HUES6 (cell line): Measurements from ENCODE around the gene TYW1.
"Not testable (repeated sequence)": the region's sequence is repeated elsewhere in the genome, so short reads cannot be mapped to it uniquely, and the experiment has no call there.

Experiments used
- H3K27ac ChIP-seq: 2 replicates; pipeline ENCODE4 v1.7.0; 2013; ENCODE audit warnings: low read depth, mild to moderate bottlenecking, low read length, inconsistent platforms
- H3K27me3 ChIP-seq: 2 replicates; pipeline ENCODE4 v1.6.1; 2013; ENCODE audit warnings: low read length; ENCODE audit not compliant: control insufficient read depth, insufficient read depth
- H3K36me3 ChIP-seq: 2 replicates; pipeline ENCODE4 v1.6.1; 2013; ENCODE audit warnings: low read length; ENCODE audit not compliant: control insufficient read depth, insufficient read depth
- H3K4me1 ChIP-seq: 2 replicates; pipeline ENCODE4 v1.6.1; 2013; ENCODE audit warnings: low read length; ENCODE audit not compliant: control insufficient read depth, insufficient read depth
- H3K4me3 ChIP-seq: 2 replicates; pipeline ENCODE4 v1.5.1; 2013; ENCODE audit warnings: low read depth, low read length
- H3K9ac ChIP-seq: one replicate; pipeline ENCODE4 v1.6.1; 2013; ENCODE audit warnings: mild to moderate bottlenecking, low read length
- H3K9me3 ChIP-seq: 2 replicates; pipeline ENCODE4 v1.6.1; 2013; ENCODE audit warnings: low read depth, low read length; ENCODE audit not compliant: control insufficient read depth, insufficient read depth

Gene TYW1

DNA sequence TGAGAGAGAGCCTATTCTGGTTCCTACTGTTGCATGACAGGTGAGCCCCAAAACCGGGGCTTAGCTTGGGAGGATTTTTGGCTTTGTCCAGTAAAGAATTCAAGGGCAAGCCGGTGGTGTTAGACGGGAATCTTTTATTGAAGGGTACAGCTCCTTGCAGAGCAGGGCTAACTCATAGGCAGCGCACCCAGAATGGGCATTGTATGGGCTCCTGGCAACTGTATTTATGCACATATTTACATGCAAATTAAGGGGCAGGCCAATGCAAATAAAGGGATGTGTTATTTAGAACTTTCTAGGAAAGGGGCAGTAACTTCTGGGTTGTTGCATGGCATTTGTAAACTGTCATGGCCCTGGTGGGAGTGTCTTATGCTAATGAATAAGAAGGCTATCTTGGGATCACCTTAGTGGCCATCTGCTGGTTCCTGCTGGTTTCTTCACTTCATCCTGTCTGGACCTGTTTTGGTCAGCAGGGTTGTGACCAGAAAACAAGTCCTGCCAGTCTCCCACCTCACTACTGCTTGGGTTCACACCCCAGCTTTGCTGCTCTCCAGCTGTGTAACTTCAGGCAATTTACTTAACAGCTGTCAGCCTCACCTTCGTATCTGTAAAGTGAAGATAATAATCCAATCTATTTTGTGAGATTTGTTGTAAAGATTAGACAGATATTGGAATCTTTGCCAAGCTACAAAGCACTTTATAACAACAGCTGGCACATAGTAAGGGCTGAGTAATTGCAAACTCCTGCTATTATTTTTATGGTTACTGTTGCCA is 182.5 kb downstream of the TYW1 start:
- H3K27me3 ChIP-seq, H3K27ac ChIP-seq, H3K9ac ChIP-seq, H3K4me3 ChIP-seq, H3K9me3 ChIP-seq, H3K36me3 ChIP-seq, H3K4me1 ChIP-seq: not testable (repeated sequence)

DNA sequence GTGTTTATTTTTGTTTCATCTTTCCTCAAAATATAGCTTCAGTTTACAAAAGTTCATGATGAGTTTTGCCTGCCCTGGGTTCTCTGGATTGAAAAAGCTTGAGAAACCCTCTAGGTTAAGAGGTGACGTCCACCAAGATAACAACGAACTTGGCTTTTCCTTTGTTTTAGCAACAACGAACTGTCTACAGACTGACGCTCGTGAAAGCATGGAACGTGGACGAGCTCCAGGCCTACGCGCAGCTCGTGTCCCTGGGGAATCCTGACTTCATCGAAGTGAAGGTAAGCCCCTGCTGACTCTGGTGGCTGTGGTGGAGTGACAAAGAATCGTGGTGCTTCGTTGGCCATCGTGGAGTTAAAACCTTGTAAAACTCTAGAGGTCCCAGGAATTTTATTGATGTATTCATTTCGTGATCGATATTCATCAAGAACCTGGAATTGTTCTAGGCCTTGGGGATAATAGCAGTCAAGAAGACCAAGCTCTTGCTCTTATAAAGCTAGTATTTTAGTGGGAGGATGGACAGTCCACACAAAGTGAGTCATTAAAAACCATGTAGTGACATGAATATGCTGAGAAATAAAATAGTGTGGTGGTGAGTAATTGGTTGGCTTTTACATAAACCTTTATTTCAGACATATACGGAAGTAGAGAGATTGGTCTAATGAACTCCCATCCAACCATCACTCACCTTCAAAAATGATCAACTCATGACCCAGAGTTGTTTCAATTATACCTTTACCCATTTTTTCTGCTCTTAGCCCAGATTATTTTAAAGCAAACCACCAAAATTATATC is 186.5 kb downstream of the TYW1 start:
- H3K9me3 ChIP-seq, H3K27ac ChIP-seq, H3K36me3 ChIP-seq, H3K4me3 ChIP-seq, H3K27me3 ChIP-seq, H3K9ac ChIP-seq, H3K4me1 ChIP-seq: not testable (repeated sequence)

DNA sequence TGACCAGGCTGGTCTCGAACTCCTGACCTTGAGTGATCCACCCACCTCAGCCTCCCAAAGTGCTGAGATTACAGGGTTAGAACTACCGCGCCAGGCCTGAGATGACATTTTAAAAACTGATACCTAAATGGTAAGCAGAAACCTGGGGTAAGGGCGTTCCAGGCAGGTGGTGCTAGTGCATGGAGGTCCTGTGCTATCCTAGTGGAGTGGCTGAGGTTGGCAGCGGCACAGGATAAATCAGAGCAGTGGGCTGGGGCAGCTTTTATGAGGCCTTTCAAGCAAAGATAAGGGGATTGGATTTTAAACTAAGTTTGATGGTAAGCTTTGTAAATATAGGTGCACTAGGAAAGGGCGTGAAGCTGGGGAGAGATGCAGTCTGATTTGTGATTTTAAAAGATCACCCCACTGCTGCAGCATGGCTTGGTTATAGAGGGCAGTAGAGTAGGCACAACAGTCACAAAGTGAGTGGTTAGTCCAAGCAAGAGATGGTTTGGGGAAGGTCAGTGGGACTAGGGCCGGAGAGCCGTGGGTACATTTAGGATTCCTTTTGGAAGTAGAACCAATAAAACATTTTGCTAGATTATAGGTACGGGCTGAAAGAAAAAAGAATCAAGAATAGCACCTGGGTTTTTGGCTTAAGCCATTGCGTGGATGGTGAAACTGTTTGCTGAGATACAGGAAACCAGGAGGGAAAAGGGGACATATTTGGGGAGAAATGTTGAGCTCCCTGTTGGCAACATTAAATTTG is 188.5 kb downstream of the TYW1 start:
- not testable (repeated sequence) for H3K36me3 ChIP-seq, H3K27me3 ChIP-seq, H3K4me3 ChIP-seq, H3K27ac ChIP-seq, H3K9me3 ChIP-seq, H3K9ac ChIP-seq
- peaks cover 11% of the 10 kb centered on the region for H3K4me1 ChIP-seq

DNA sequence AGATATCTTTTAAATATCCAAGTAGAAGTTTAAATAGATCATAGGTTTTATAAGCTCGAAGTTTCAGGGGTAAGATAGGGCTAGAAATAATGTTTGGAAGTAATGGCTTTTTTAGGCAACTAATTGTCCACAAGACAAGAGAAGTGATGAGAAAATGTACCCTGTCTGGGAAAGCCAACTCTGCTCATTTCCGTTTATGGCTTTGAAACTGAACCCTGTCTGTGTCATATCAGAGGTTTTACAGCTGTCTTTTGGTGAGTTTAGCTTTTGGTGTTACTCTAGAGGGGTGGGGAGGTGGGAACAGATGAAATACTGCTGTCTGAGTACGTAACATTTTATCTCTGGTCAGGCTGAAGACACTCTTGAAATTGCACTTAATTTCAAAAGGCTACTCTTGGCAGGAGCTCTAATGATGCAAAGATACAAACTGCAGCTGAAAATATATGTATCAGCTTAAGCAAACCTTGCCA is 189.1 kb downstream of the TYW1 start:
- H3K4me3 ChIP-seq, H3K27ac ChIP-seq, H3K9ac ChIP-seq, H3K36me3 ChIP-seq, H3K27me3 ChIP-seq, H3K9me3 ChIP-seq: not testable (repeated sequence)
- H3K4me1 ChIP-seq, result peaks cover 17% of the 10 kb centered on the region

DNA sequence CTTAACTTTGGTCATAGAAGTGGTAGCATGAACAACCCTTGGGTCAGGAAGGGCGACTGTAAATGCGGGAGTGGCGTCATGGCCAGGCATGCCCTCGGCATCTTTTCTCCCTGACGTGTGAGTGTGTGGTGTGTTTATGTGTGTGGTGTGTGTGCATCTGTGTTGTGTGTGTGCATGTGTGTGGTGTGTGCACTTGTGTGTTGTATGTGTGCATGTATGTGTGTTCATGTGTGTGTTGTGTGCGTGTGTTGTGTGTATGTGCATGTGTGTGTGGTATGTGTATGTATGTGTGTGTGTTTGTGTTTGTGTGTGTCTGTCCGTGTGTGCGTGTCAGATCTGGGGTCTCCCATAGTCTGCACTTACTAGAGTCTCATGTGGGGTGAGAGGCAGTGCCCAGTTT is 192.5 kb downstream of the TYW1 start:
- not testable (repeated sequence) for H3K9me3 ChIP-seq, H3K27ac ChIP-seq, H3K27me3 ChIP-seq, H3K9ac ChIP-seq, H3K4me3 ChIP-seq, H3K36me3 ChIP-seq
- H3K4me1 ChIP-seq, result peaks cover 29% of the 10 kb centered on the region

DNA sequence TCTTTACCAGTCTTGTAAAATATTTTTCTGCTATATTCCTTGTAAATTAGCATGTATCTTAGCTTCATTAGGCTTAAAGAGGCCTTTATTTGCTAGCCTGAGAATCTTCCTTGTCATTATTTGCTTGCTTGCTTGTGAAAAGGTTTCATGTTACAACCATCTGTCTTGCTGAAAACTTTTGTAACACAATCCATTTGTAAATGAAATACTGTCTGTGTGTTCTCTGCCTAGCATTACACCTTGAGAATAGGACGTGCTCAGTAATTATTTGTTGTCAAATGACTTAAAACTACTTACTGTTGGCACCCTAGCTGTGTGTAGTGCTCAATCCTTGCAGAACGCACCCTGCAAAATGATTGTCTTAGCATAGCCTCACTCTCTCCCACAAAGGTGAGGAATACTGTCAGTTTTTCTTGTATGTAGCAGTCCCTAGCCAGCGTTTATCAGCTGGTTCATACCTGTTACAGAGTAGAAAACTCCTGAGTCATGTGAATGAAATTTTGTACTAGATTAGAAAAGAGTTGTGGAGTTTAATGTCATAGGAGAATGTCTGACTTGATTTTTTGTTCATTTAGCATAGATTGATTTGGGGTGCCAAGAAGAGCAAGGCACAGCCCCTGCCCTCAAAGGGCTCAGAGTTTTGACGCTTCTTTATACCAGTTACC is 193.3 kb downstream of the TYW1 start:
- not testable (repeated sequence) for H3K9me3 ChIP-seq, H3K9ac ChIP-seq, H3K36me3 ChIP-seq, H3K4me3 ChIP-seq, H3K27me3 ChIP-seq, H3K27ac ChIP-seq
- peaks cover 29% of the 10 kb centered on the region for H3K4me1 ChIP-seq

DNA sequence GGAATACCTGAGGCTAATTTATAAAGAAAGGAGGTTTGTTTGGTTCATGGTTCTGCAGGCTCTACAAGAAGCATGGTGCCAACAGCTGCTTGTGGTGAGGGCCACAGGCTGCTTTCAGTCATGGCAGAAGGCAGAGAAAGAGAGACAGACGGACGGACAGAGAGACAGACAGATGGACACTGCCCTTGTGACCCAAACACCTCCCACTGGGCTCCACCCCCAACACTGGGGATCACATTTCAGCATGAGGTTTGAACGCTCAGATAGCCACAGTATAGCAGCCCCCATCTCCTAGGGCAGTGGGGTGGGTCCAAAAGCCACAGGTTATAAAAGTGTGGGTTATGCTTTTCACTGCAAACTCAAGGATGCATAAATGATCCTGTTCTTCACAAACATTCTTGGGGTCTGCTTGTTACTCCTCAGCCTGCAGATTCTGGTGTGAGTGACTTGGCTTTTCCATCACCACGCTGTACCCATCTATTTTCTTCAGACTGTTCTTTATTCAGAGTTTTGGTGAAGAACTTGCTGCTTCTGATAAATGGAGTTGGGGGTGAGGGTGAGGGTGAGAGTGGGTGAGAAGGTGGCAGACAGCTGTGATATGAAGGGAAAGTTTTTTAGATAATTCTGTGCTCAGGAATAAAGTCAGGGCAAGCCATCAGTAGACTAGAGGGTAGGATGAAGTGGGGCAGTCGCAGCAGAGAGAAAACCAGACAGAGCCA is 194.5 kb downstream of the TYW1 start:
- H3K27ac ChIP-seq, H3K36me3 ChIP-seq: not testable (repeated sequence)

DNA sequence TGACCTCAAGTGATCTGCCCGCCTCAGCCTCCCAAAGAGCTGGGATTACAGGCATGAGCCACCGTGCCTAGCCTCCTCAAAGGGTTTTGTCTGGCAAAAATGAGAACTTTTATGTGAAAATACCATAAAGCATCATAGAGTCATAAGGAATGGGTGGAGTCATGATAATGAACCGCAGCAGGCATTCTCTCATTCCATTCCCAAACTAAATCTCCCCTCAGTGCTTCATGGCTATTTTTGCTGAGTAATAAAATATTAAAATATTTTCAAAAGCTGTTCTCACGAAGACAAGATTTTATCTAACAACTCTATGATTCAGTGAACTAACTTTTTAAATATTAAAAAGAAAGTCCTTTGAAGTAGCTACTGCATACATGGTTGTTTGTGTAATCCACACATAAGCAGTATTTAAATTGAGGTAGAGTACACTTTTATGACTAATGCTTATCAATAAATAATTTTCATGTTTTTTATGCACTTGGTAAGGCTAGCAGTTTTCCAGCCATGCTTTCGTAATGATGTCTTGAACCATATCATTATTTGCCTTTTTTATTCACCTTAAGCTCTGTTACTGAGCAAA is 195.6 kb downstream of the TYW1 start:
- H3K36me3 ChIP-seq, H3K4me3 ChIP-seq, H3K27ac ChIP-seq, H3K27me3 ChIP-seq, H3K9me3 ChIP-seq, H3K9ac ChIP-seq: not testable (repeated sequence)
- peaks cover 29% of the 10 kb centered on the region for H3K4me1 ChIP-seq

More for the DNA sequence above, 194.5 kb downstream of the TYW1 start:
- not testable (repeated sequence) for H3K27me3 ChIP-seq, H3K4me3 ChIP-seq, H3K9me3 ChIP-seq, H3K9ac ChIP-seq
- H3K4me1 ChIP-seq, result peaks cover 29% of the 10 kb centered on the region

DNA sequence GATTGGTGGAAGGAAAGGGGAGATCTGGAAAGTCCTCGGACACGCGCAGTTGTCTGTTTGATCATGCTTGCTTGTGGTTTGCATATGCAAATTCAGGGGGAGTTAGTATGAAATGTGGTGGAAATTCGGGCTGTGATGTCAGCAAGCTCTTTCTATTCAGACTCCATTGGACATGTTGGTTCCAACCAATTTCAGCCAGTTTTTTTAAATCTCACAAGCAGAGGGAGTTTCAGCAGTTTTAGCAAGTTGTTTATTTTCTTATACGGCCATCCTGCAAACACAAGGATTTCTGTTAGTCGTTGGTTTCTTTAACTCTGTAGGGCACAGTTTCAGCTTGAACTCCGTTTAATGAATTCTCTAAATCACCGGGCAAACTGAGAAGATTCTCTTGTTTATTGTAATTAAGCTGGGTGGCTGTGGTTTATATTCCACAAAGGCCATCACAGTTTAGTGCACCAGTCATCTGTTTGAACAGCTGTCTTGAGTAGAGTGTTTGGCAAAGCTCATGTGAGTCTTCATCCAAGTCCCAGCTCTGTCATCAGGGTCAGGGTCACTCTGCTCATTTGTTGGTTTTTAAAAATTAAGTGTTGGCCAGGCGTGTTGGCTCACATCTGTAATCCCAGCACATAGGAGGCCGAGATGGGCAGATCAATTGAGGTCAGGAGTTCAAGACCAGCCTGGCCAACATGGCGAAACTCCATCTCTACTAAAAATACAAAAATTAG is 196.4 kb downstream of the TYW1 start:
- not testable (repeated sequence) for H3K9ac ChIP-seq, H3K9me3 ChIP-seq, H3K27ac ChIP-seq, H3K4me3 ChIP-seq, H3K36me3 ChIP-seq, H3K27me3 ChIP-seq
- peaks cover 29% of the 10 kb centered on the region for H3K4me1 ChIP-seq

DNA sequence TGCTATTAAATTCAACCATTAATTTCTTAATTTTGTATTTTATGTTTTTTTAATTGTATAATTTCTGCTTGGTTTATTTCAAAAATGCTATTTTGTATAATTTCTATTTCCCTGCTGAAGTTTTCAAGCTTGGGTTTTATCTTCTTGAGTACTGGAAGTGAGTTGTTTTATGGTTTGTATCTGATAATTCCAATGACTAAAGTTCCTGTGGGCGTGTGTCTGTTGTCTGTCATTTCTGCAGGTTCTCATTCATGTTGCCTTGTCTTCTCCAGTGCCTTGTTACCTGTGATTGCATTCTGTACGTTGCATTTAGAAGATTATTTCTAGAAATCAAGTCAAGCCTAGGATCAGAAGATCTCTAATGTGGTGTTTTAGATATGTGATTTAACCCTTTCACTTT is 199.5 kb downstream of the TYW1 start:
- not testable (repeated sequence) for H3K4me3 ChIP-seq, H3K36me3 ChIP-seq, H3K4me1 ChIP-seq, H3K9me3 ChIP-seq, H3K9ac ChIP-seq, H3K27me3 ChIP-seq, H3K27ac ChIP-seq
